Memory B cell (primary cell): ENCODE measurements around the gene NDUFB2.
A peak's percentile ranks its signal among the peaks of the same experiment; 100 is the strongest.
"Not testable (repeated sequence)": the region's sequence is repeated elsewhere in the genome, so short reads cannot be mapped to it uniquely, and the experiment has no call there.

Source experiments
- ATAC-seq: fragments of 150-1000 bp; cut with Tn5 transposase; 2 replicates; pipeline ENCODE4 v1.10.0; 2021; ENCODE audit warnings: low read depth, mild to moderate bottlenecking, moderate library complexity
- DNase-seq, 2 donors: peaks; one replicate each; pipeline ENCODE4 v3.0.0; 2022; ENCODE audit warnings: low spot score in 2 of 2
- H3K27ac Mint-ChIP-seq: one replicate; pipeline ENCODE4 v1.8.0; 2022; ENCODE audit warnings: mild to moderate bottlenecking, moderate library complexity, mixed read lengths
- H3K27me3 Mint-ChIP-seq: one replicate; pipeline ENCODE4 v1.8.0; 2022; ENCODE audit warnings: mixed read lengths
- H3K36me3 Mint-ChIP-seq: one replicate; pipeline ENCODE4 v1.8.0; 2022; ENCODE audit warnings: mild to moderate bottlenecking, mixed read lengths
- H3K4me1 Mint-ChIP-seq: one replicate; pipeline ENCODE4 v1.8.0; 2022; ENCODE audit warnings: mixed read lengths
- H3K4me3 Mint-ChIP-seq: one replicate; pipeline ENCODE4 v1.8.0; 2022; ENCODE audit warnings: mild to moderate bottlenecking, moderate library complexity, mixed read lengths
- H3K9me3 Mint-ChIP-seq: one replicate; pipeline ENCODE4 v1.8.0; 2022; ENCODE audit warnings: mixed read lengths

NDUFB2 gene

DNA sequence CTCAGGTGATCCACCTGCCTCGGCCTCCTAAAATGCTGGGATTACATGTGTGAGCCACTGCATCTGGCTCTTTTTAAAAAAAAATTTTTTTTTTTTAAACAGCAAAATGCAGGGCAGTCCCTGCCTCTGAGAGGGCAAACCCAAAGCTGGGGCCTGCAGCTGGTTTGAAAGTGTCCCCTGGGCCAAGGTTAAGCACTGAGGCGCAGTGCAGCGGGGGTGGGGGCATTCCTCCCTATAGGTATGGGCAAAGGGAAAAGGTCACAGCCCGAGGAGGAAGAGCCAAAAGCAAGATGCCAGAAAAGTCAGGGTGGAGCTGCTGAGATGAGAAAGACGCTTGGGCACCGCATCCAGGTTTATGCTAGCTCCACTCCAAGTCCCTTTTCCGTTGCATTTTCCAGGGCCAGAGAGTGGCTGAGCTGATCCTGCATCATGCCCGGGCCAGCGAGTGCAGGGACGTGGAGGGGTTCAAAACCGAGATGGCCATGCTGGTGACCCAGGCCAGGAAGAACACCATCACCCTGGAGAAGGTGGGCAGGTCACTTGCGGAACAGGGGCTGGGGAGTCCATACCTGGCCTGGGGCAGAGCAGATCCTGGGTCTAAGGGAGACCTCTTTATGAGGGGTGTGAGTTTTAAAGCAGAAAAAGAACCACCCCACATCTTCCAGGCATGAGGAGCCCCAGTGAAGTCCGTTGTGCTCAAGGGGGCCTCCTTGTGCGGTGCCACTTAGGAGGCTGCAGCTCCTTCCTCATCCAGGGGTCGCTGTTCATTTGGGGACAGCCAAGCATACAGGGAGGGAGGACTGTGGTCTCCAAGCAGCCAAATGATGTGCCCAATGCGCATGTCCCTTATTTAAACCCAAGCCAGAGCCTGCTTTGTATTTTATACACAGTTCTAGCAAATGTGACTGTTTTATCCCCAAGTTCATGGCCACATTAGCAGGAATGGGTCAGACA is 7.0 kb upstream of the NDUFB2 start:
- ATAC-seq (no peak), DNase-seq (no peak)
- Mint-ChIP-seq H3K9me3 (no peaks in the 10 kb centered on the region), H3K27me3 (no peaks in the 10 kb centered on the region), H3K27ac (no peak overlapping the region), H3K36me3 (peaks cover 17% of the 10 kb centered on the region), H3K4me3 (no peak overlapping the region), H3K4me1 (no peaks in the 10 kb centered on the region)

DNA sequence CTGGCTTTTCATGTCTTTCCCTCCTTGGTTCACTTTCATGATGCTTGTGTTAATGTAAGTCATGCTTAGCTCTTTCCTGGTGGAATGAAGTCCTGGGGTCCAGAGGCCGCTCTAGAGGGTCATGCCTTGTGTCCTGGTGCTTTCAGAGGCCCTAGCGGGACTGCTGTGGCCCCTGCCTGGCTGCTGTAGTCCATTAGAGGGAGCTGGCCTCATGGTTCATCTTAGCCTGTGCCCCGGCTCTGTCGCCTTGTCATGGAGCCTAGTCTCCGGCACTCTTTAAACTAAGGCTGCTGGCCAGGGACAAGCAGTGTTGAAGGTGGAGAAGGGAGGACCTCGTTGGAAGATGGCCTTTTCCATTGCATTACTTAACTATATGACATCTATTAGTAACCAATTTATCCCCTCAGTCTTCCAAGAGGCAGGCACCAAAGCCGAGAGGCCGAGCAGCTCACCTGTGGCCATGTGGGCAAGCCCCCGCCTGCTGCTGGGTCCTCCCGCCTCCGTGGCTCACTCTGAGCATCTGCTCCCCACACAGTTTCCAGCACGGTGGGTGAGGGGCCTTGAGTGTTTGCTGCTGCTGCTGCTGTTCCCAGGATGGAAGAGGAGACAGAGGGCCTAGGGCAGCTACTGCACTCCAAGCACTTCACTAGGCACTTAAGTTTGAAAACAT is 5.0 kb upstream of the NDUFB2 start:
- H3K4me1 Mint-ChIP-seq, result no peaks in the 10 kb centered on the region
- no peak for ATAC-seq
- no peaks in the 10 kb centered on the region for H3K27me3 Mint-ChIP-seq
- H3K27ac Mint-ChIP-seq, result no peak overlapping the region
- no peaks in the 10 kb centered on the region for H3K9me3 Mint-ChIP-seq
- no peak overlapping the region for H3K4me3 Mint-ChIP-seq
- no peak for DNase-seq
- H3K36me3 Mint-ChIP-seq, result peaks cover 17% of the 10 kb centered on the region

DNA sequence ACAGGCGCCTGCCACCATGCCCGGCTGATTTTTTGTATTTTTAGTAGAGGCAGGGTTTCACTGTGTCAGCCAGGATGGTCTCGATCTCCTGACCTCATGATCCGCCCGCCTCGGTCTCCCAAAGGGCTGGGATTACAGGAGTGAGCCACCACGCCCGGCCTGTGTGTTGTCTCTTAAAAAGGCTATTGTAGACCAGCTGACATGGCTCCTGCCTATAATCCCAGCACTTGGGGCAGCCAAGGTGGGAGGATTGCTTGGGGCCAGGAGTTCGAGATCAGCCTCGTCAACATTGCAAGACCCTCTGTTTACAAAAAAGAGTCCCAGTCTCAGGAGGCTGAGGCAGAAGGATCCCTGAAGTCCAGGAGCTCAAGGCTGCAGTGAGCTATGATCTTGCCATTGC is 2.7 kb upstream of the NDUFB2 start:
- not testable (repeated sequence) for H3K9me3 Mint-ChIP-seq, H3K36me3 Mint-ChIP-seq, H3K27me3 Mint-ChIP-seq, H3K4me3 Mint-ChIP-seq, DNase-seq, ATAC-seq
- H3K27ac Mint-ChIP-seq, result peak overlapping the region; percentile 58
- H3K4me1 Mint-ChIP-seq, result peaks cover 12% of the 10 kb centered on the region

DNA sequence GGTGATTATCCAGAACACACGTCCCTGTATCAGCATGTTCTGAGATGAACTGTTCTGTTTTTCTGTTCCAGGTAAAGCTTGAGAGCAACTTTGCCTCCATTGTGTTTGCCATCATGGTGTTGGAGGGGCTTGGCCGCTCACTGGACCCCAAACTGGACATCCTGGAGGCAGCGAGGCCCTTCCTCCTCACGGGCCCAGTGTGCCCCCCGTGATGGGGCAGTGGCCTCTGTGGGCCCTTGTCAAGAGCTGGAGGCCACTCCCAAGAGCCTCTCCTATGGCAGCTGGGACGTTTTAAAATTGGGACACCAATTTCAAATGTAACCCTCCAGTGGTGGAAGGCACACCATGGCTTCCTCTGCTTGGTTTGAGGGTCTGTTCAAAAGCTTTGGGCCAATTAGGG is 1.9 kb upstream of the NDUFB2 start:
- DNase-seq (no peak), ATAC-seq (no peak)
- Mint-ChIP-seq H3K27ac (peak overlapping the region; percentile 58), H3K4me1 (peaks cover 16% of the 10 kb centered on the region), H3K27me3 (no peaks in the 10 kb centered on the region), H3K9me3 (no peaks in the 10 kb centered on the region), H3K4me3 (no peak overlapping the region), H3K36me3 (peaks cover 7% of the 10 kb centered on the region)

DNA sequence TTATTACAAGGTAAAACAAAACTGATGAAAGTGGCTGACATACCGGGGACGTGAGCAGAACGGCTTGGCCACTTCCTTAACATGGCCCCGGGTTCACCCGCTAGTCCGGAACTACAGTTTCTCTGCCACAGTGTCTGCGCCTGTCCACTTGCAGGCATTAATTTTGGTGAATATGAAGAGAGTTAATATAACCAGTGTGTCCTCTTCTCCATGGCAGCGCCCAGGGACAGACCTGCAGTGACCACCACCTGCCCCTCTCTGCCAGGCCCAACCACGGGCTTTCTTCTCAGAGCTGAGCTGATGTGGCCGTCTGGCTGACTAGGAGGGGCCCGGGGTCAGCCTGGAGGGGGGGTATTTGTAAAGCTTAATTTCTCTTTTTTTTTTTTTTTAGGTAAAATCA is 1.1 kb upstream of the NDUFB2 start:
- Mint-ChIP-seq H3K36me3 (peaks cover 7% of the 10 kb centered on the region), H3K27me3 (no peaks in the 10 kb centered on the region), H3K4me3 (peak overlapping the region; percentile 29), H3K4me1 (peaks cover 18% of the 10 kb centered on the region), H3K27ac (peak overlapping the region; percentile 97), H3K9me3 (no peaks in the 10 kb centered on the region)
- DNase-seq (no peak), ATAC-seq (no peak)

DNA sequence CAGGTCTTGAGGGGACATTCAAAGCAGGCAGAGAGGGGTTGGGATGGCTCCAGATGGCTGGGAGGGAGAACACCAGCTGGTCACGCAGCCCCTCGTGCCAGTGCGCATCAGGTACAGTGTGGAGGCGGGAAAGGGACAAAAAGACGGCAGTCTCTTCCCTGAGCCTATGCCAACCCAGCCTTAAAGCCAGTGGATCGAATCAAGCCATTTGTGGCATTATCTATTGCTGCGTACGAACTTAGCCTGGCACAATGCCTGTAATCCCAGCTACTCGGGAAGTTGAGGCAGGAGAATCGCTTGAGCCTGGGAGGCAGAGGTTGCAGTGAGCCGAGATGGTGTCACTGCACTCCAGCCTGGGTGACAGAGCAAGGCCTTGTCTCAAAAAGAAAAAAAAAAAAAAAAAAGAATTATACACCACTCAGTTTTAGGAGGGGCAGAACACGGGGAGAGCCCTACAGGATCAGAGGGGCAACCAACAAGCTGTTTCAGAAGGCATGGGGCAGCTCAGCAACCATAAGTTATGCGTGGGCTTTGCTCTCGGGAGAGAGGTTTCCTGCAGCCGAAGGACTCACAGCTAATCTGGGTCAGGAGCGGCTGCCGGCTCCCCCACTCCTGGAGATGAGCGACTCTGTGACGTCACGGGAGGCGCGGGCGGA is 356 bp upstream of the NDUFB2 start:
- no peaks in the 10 kb centered on the region for H3K27me3 Mint-ChIP-seq
- H3K4me3 Mint-ChIP-seq, result peak overlapping the region; percentile 94
- H3K9me3 Mint-ChIP-seq, result no peaks in the 10 kb centered on the region
- ATAC-seq (peak; percentile 15), DNase-seq (no peak)
- H3K36me3 Mint-ChIP-seq, result peaks cover 7% of the 10 kb centered on the region
- peak overlapping the region; percentile 97 for H3K27ac Mint-ChIP-seq
- peaks cover 18% of the 10 kb centered on the region for H3K4me1 Mint-ChIP-seq

DNA sequence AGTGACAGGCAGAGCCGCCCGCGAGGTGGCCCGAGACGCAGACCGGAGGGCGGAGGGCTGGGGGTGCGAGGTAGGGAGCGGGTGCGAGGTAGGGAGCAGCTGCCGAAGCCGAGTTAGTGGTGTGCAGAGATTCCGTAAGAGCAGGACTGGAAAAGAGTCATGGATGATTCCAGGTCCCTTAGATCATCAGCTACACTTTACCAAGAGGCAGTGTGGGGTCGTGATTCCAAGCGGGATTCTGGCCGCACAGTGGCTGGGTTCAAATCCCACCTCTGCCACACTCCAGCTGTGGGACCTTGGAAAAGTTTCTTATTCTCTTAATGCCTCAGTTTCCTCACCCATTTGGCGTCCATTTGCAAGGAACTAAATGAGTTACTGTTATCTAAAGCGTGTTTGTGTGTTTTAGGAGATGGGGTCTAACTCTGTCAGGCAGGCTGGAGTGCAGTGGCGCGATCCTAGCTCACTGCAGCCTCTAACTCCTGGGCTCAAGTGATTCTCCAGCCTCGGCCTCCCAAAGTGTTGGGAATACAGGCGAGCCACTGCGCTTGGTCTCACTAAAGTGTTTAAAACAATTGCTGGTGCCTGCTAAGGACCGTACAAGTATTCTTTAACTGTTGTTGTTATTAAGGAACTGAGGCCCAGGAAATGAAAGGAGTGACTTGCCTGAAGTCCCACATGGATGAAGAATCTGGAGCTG is 1.1 kb downstream of the NDUFB2 start:
- no peaks in the 10 kb centered on the region for H3K9me3 Mint-ChIP-seq
- peaks cover 19% of the 10 kb centered on the region for H3K4me1 Mint-ChIP-seq
- ATAC-seq, result no peak
- peaks cover 2% of the 10 kb centered on the region for H3K36me3 Mint-ChIP-seq
- no peaks in the 10 kb centered on the region for H3K27me3 Mint-ChIP-seq
- DNase-seq, result no peak
- peak overlapping the region; percentile 97 for H3K27ac Mint-ChIP-seq
- peak overlapping the region; percentile 94 for H3K4me3 Mint-ChIP-seq

DNA sequence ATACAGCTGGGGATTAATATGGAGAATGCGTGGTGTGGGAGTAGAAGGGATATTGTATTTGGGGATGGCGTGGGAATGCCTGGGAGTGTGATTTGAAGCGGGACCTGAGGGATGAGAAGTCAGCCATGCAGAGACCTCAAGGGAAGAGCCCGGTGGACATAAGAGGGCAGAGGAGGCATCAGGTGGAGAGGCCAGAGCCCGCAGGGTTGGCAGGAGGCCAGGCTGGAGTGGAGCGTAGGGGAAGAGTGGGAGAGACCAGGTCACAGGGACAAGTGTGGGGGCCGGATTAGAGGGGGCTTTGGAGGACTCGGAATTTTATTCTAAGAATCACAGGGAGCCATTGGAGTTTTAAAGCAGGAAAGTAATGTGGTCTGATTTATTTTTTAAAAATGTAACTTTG is 2.0 kb downstream of the NDUFB2 start:
- no peaks in the 10 kb centered on the region for H3K36me3 Mint-ChIP-seq
- no peak for ATAC-seq
- peaks cover 20% of the 10 kb centered on the region for H3K4me1 Mint-ChIP-seq
- peak overlapping the region; percentile 7 for H3K27ac Mint-ChIP-seq
- DNase-seq, result no peak
- no peaks in the 10 kb centered on the region for H3K9me3 Mint-ChIP-seq
- peak overlapping the region; percentile 94 for H3K4me3 Mint-ChIP-seq
- no peaks in the 10 kb centered on the region for H3K27me3 Mint-ChIP-seq

DNA sequence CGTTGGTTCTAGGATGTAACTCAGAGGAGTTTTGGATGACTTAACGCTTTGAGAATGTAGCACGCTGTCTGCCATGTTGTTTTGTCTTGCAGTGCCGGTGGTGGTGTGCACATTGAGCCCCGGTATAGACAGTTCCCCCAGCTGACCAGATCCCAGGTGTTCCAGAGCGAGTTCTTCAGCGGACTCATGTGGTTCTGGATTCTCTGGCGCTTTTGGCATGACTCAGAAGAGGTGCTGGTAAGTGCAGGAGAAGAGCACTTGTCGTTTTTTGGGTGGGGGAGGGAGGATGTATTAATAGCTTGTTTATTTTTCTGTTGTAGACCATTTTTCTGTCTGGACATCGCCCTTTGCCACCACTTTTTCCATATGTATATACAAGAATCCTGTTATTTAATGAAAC is 6.3 kb downstream of the NDUFB2 start:
- H3K36me3 Mint-ChIP-seq, result peaks cover 7% of the 10 kb centered on the region
- no peak for DNase-seq
- no peaks in the 10 kb centered on the region for H3K9me3 Mint-ChIP-seq
- no peak overlapping the region for H3K4me3 Mint-ChIP-seq
- no peak for ATAC-seq
- H3K27me3 Mint-ChIP-seq, result no peaks in the 10 kb centered on the region
- peaks cover 16% of the 10 kb centered on the region for H3K4me1 Mint-ChIP-seq
- no peak overlapping the region for H3K27ac Mint-ChIP-seq

DNA sequence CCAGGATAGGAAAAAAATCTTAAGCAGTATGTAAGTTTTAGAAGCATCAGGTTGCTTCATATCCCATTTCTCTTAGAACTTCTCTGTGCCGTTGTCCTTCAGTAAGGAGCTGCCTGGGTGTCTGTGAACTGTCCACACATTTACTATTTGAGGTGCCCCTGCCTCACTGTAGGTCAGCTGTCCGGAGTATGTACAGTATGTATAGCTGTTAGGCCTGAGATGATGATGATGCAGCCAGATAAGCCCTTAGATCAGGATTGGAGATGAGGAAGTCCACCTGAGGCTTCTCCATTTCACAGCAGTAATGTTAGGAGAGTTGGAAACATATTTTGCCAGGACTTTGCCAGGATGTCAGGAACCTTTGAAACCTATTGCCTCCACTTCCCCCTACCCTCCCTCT is 7.7 kb downstream of the NDUFB2 start:
- no peak for ATAC-seq
- H3K4me3 Mint-ChIP-seq, result no peak overlapping the region
- H3K27ac Mint-ChIP-seq, result no peak overlapping the region
- H3K4me1 Mint-ChIP-seq, result peaks cover 7% of the 10 kb centered on the region
- peaks cover 7% of the 10 kb centered on the region for H3K36me3 Mint-ChIP-seq
- no peaks in the 10 kb centered on the region for H3K9me3 Mint-ChIP-seq
- no peak for DNase-seq
- no peaks in the 10 kb centered on the region for H3K27me3 Mint-ChIP-seq

DNA sequence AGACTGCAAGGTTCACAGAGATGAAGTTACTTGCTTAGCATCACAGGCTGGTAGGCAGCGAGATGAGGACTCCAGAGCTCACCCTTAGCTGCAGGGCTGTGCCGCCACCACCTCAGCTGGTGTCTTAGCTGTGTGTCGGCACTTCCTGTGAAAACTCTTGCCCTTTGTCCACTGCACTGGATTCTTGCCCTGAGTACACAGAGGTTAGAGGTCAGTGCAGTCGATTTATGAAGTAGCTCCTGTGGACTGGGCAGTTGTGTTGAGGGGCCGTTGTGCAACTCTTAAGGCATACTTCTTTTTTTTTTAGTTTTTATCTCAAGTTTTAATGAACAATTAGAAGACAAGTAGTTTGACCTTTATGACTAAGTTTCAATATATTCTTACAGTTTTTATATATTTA is 10.6 kb downstream of the NDUFB2 start:
- ATAC-seq, result no peak
- H3K4me3 Mint-ChIP-seq, result no peak overlapping the region
- DNase-seq, result no peak
- no peaks in the 10 kb centered on the region for H3K9me3 Mint-ChIP-seq
- no peak overlapping the region for H3K27ac Mint-ChIP-seq
- no peaks in the 10 kb centered on the region for H3K27me3 Mint-ChIP-seq
- H3K36me3 Mint-ChIP-seq, result peaks cover 11% of the 10 kb centered on the region
- peaks cover 2% of the 10 kb centered on the region for H3K4me1 Mint-ChIP-seq

DNA sequence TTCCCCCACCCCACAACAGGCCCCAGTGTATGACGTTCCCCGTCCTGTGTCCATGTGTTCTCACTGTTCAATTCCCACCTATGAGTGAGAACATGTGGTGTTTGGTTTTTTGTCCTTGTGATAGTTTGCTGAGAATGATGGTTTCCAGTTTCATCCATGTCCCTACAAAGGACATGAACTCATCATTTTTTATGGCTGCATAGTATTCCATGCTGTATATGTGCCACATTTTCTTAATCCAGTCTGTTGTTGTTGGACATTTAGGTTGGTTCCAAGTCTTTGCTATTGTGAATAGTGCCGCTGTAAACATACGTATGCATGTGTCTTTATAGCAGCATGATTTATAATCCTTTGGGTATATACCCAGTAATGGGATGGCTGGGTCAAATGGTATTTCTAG is 12.3 kb downstream of the NDUFB2 start:
- not testable (repeated sequence) for H3K27ac Mint-ChIP-seq, H3K27me3 Mint-ChIP-seq, DNase-seq

DNA sequence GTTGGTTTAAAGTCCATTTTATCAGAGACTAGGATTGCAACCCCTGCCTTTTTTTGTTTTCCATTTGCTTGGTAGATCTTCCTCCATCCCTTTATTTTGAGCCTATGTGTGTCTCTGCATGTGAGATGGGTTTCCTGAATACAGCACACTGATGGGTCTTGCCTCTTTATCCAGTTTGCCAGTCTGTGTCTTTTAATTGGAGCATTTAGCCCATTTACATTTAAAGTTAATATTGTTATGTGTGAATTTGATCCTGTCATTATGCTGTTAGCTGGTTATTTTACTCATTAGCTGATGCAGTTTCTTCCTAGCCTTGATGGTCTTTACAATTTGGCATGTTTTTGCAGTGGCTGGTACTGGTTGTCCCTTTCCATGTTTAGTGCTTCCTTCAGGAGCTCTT is 15.9 kb downstream of the NDUFB2 start:
- peaks cover 14% of the 10 kb centered on the region for H3K36me3 Mint-ChIP-seq
- not testable (repeated sequence) for H3K4me1 Mint-ChIP-seq, H3K27me3 Mint-ChIP-seq, DNase-seq, H3K27ac Mint-ChIP-seq, ATAC-seq, H3K9me3 Mint-ChIP-seq, H3K4me3 Mint-ChIP-seq

More for the DNA sequence above, 12.3 kb downstream of the NDUFB2 start:
- ATAC-seq, H3K4me1 Mint-ChIP-seq, H3K9me3 Mint-ChIP-seq, H3K4me3 Mint-ChIP-seq: not testable (repeated sequence)
- peaks cover 18% of the 10 kb centered on the region for H3K36me3 Mint-ChIP-seq
